HepG2 (cell line): ENCODE results near the gene SLC6A14. TPM values are rescaled to one million over a fixed set of nuclear protein-coding genes. Genes with fewer than 3 reads are reported as not detected.

Source experiments
- ERF ChIP-seq: IDR thresholded peaks from 2 replicates; pipeline ENCODE4 v1.6.1; 2018; ENCODE audit warnings: missing biosample characterization, missing genetic modification reagents
- HDAC1 ChIP-seq: sonication (generic); formaldehyde crosslinking; IDR thresholded peaks from 2 replicates; pipeline ENCODE4 v1.5.1; 2020; ENCODE audit warnings: mild to moderate bottlenecking, missing genetic modification reagents
- HMG20B ChIP-seq: conservative IDR thresholded peaks from 2 replicates; pipeline ENCODE4 v1.6.1; 2016; ENCODE audit warnings: missing genetic modification reagents, missing compliant biosample characterization
- ISL2 ChIP-seq: sonication (generic); formaldehyde crosslinking; IDR thresholded peaks from 2 replicates; pipeline ENCODE4 v1.5.0; 2020; ENCODE audit warnings: missing genetic modification reagents
- MATR3 ChIP-seq: sonication (generic); formaldehyde crosslinking; IDR thresholded peaks from 2 replicates; pipeline ENCODE4 v1.4.0; 2020; ENCODE audit warnings: missing genetic modification reagents
- NFIC ChIP-seq: IDR thresholded peaks from 2 replicates; pipeline ENCODE4 v1.6.1; 2012; ENCODE audit warnings: mild to moderate bottlenecking, low read length, inconsistent platforms
- POLR2A ChIP-seq, 2 experiments: IDR thresholded peaks; 2 replicates each; pipeline ENCODE4 v1.6.1; 2011; ENCODE audit warnings: low read depth in 2 of 2, low read length in 2 of 2, mild to moderate bottlenecking in 1 of 2, moderate library complexity in 1 of 2; ENCODE audit not compliant: insufficient read depth in 1 of 2
- POLR2AphosphoS5 ChIP-seq: IDR thresholded peaks from 2 replicates; pipeline ENCODE4 v1.6.1; 2012; ENCODE audit warnings: low read depth, low read length
- RAD51 ChIP-seq: fragments of 450-650 bp; IDR thresholded peaks from 2 replicates; pipeline ENCODE4 v1.6.1; 2016; ENCODE audit warnings: borderline replicate concordance
- RBM22 ChIP-seq: fragments of 200-400 bp; formaldehyde crosslinking; optimal IDR thresholded peaks from 2 replicates; pipeline ENCODE3; 2017; ENCODE audit warnings: mild to moderate bottlenecking, low read length, moderate library complexity
- SOX13 ChIP-seq, 3 experiments: fragments of 450-650 bp in 1 of 3; sonication (generic) in 1 of 3; formaldehyde crosslinking in 1 of 3; IDR thresholded peaks in 2 of 3; conservative IDR thresholded peaks in 1 of 3; 2 replicates each; pipeline versions ENCODE4 v1.5.0 to v1.6.1; 2016 to 2020; ENCODE audit warnings: antibody characterized with exemption in 1 of 3, mild to moderate bottlenecking in 1 of 3, missing compliant biosample characterization in 1 of 3, missing genetic modification reagents in 1 of 3, moderate library complexity in 1 of 3
- SRSF9 ChIP-seq: fragments of 200-400 bp; formaldehyde crosslinking; IDR thresholded peaks from 2 replicates; pipeline ENCODE4 v1.6.1; 2018; ENCODE audit warnings: borderline replicate concordance, mild to moderate bottlenecking, low read depth, low read length; ENCODE audit not compliant: insufficient read depth, poor library complexity, severe bottlenecking
- TBL1XR1 ChIP-seq: fragments of 150-350 bp; IDR thresholded peaks from 2 replicates; pipeline ENCODE4 v1.6.1; 2014; ENCODE audit warnings: borderline replicate concordance, low read length; ENCODE audit not compliant: partially characterized antibody
- ZEB1 ChIP-seq: IDR thresholded peaks from 2 replicates; pipeline ENCODE4 v1.6.1; 2012; ENCODE audit warnings: mild to moderate bottlenecking, low read depth, inconsistent platforms; ENCODE audit not compliant: insufficient replicate concordance
- ZKSCAN5 ChIP-seq: sonication (generic); formaldehyde crosslinking; IDR thresholded peaks from 2 replicates; pipeline ENCODE4 v1.5.1; 2020; ENCODE audit warnings: mild to moderate bottlenecking, missing genetic modification reagents
- ZNF326 ChIP-seq: sonication (generic); formaldehyde crosslinking; IDR thresholded peaks from 2 replicates; pipeline ENCODE4 v1.4.0; 2020; ENCODE audit warnings: missing genetic modification reagents, borderline replicate concordance
- ZNF747 ChIP-seq: sonication (generic); formaldehyde crosslinking; IDR thresholded peaks from 2 replicates; pipeline ENCODE4 v1.8.1; 2023; ENCODE audit warnings: missing genetic modification reagents, mild to moderate bottlenecking, borderline replicate concordance
- ZNF749 ChIP-seq: sonication (generic); formaldehyde crosslinking; IDR thresholded peaks from 2 replicates; pipeline ENCODE4 v1.8.0; 2022; ENCODE audit warnings: mild to moderate bottlenecking, missing genetic modification reagents, moderate library complexity, borderline replicate concordance
- polyA plus RNA-seq, 8 experiments: library from polyadenylated mRNA; depleted of rRNA in 3 of 8; stranded (reverse) in 7 of 8; unstranded in 1 of 8; fragments of >200 nt; fragmentation: Illumina TruSeq in 4 of 8; extraction: Trizol in 4 of 8; gene quantifications; 2 replicates each; pipeline versions ENCODE4 v1.2.1 to v1.2.3, GENCODE V29; 2011 to 2016; ENCODE audit warnings: low read depth in 4 of 8, missing spikeins in 1 of 8, mixed read lengths in 1 of 8; ENCODE audit not compliant: insufficient read depth in 1 of 8
- total RNA-seq, 5 experiments: library from RNA; depleted of rRNA; stranded (reverse); fragments of >200 nt; fragmentation: Illumina TruSeq; extraction: Trizol; gene quantifications; 2 replicates each; pipeline ENCODE4 v1.2.3, GENCODE V29; 2016; ENCODE audit warnings: low read depth in 1 of 5
- TF ChIP-seq, protein P1 (sequence below): sonication (generic); formaldehyde crosslinking; conservative IDR thresholded peaks from 2 replicates; pipeline ENCODE4 v1.8.0; 2022; ENCODE audit warnings: low read depth, missing genetic modification reagents
- TF ChIP-seq, protein P2 (sequence below): IDR thresholded peaks from 2 replicates; pipeline ENCODE4 v1.6.1; 2016; ENCODE audit warnings: mild to moderate bottlenecking
- TF ChIP-seq, protein P3 (sequence below): IDR thresholded peaks from 2 replicates; pipeline ENCODE4 v1.6.1; 2016; ENCODE audit warnings: low read depth, borderline replicate concordance
- TF ChIP-seq, protein P4 (sequence below): sonication (generic); formaldehyde crosslinking; IDR thresholded peaks from 2 replicates; pipeline ENCODE4 v1.4.0; 2020; ENCODE audit warnings: mild to moderate bottlenecking, missing genetic modification reagents
- TF ChIP-seq, protein P5 (sequence below): sonication (generic); formaldehyde crosslinking; IDR thresholded peaks from 2 replicates; pipeline ENCODE4 v1.5.0; 2020; ENCODE audit warnings: mild to moderate bottlenecking, missing genetic modification reagents

SLC6A14 gene
- total and polyA plus RNA-seq, 2 of the 13 experiments (the other 11 are each of a cell fraction or from before 2014, with no cell fraction given): 22.6 to 70.2 TPM

DNA sequence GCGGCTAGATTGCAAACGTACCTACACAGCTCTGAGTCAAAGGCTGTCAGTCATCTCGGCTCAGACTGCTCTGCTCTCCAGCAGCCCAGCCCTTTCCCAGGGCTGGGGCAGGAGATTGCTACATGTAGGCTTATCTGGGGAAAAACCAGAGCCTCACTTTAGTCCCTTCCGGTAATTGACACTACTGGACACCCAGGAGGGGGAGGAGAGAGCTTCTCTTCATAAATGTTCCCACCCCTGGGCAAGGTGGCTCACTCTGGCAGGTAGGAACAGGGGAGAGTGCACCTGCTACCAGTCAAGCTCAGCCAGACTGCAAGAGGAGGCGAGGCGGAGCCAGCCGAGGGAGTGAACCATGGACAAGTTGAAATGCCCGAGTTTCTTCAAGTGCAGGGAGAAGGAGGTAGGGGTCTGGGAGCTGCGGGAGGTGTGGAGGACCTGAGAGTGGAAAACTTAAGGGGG, at the start of gene SLC6A14 (continued):
- TF ChIP-seq ISL2 (CRISPR knock-in tag): no peak
- TF ChIP-seq, protein P1, sequence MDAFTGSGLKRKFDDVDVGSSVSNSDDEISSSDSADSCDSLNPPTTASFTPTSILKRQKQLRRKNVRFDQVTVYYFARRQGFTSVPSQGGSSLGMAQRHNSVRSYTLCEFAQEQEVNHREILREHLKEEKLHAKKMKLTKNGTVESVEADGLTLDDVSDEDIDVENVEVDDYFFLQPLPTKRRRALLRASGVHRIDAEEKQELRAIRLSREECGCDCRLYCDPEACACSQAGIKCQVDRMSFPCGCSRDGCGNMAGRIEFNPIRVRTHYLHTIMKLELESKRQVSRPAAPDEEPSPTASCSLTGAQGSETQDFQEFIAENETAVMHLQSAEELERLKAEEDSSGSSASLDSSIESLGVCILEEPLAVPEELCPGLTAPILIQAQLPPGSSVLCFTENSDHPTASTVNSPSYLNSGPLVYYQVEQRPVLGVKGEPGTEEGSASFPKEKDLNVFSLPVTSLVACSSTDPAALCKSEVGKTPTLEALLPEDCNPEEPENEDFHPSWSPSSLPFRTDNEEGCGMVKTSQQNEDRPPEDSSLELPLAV (CRISPR knock-in tag): no peak
- TF ChIP-seq HDAC1 (CRISPR knock-in tag): no peak
- no peak for TF ChIP-seq ZKSCAN5 (CRISPR knock-in tag)
- no peak for TF ChIP-seq ZNF749 (CRISPR knock-in tag)
- TF ChIP-seq, protein P2, sequence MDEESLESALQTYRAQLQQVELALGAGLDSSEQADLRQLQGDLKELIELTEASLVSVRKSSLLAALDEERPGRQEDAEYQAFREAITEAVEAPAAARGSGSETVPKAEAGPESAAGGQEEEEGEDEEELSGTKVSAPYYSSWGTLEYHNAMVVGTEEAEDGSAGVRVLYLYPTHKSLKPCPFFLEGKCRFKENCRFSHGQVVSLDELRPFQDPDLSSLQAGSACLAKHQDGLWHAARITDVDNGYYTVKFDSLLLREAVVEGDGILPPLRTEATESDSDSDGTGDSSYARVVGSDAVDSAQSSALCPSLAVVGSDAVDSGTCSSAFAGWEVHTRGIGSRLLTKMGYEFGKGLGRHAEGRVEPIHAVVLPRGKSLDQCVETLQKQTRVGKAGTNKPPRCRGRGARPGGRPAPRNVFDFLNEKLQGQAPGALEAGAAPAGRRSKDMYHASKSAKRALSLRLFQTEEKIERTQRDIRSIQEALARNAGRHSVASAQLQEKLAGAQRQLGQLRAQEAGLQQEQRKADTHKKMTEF (CRISPR knock-in tag): no peak
- no peak for TF ChIP-seq ERF
- no peak for TF ChIP-seq RBM22
- peak; percentile 54; the same call in 1 of the 2 replicates for TF ChIP-seq POLR2AphosphoS5
- no peak for TF ChIP-seq NFIC
- TF ChIP-seq POLR2A (IDR thresholded peaks at IDR 0.05; ENCODE audit: insufficient read depth in 1 of 2, low read depth in 2 of 2, low read length in 2 of 2): peak; percentile 38 to 77; a peak in 3 of 4 replicates
- no peak for TF ChIP-seq ZNF747 (CRISPR knock-in tag)
- TF ChIP-seq TBL1XR1: no peak
- no peak for TF ChIP-seq HMG20B (CRISPR knock-in tag)
- TF ChIP-seq ZEB1: peak; percentile 72
- no peak for TF ChIP-seq SRSF9
- no peak for TF ChIP-seq MATR3 (CRISPR knock-in tag)
- TF ChIP-seq, protein P3, sequence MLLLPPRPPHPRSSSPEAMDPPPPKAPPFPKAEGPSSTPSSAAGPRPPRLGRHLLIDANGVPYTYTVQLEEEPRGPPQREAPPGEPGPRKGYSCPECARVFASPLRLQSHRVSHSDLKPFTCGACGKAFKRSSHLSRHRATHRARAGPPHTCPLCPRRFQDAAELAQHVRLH (CRISPR knock-in tag): no peak
- no peak for TF ChIP-seq RAD51
- TF ChIP-seq, protein P4, sequence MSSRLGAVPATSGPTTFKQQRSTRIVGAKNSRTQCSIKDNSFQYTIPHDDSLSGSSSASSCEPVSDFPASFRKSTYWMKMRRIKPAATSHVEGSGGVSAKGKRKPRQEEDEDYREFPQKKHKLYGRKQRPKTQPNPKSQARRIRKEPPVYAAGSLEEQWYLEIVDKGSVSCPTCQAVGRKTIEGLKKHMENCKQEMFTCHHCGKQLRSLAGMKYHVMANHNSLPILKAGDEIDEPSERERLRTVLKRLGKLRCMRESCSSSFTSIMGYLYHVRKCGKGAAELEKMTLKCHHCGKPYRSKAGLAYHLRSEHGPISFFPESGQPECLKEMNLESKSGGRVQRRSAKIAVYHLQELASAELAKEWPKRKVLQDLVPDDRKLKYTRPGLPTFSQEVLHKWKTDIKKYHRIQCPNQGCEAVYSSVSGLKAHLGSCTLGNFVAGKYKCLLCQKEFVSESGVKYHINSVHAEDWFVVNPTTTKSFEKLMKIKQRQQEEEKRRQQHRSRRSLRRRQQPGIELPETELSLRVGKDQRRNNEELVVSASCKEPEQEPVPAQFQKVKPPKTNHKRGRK (CRISPR knock-in tag): no peak
- no peak for TF ChIP-seq SOX13 (IDR thresholded peaks at IDR 0.05)
- TF ChIP-seq SOX13 (CRISPR knock-in tag; conservative IDR thresholded peaks at IDR 0.05 in 1 of 2, IDR thresholded peaks at IDR 0.05 in 1 of 2): peak in 1 of 2 experiments; percentile 32; a peak in 1 of 4 replicates
- no peak for TF ChIP-seq ZNF326
- TF ChIP-seq, protein P5, sequence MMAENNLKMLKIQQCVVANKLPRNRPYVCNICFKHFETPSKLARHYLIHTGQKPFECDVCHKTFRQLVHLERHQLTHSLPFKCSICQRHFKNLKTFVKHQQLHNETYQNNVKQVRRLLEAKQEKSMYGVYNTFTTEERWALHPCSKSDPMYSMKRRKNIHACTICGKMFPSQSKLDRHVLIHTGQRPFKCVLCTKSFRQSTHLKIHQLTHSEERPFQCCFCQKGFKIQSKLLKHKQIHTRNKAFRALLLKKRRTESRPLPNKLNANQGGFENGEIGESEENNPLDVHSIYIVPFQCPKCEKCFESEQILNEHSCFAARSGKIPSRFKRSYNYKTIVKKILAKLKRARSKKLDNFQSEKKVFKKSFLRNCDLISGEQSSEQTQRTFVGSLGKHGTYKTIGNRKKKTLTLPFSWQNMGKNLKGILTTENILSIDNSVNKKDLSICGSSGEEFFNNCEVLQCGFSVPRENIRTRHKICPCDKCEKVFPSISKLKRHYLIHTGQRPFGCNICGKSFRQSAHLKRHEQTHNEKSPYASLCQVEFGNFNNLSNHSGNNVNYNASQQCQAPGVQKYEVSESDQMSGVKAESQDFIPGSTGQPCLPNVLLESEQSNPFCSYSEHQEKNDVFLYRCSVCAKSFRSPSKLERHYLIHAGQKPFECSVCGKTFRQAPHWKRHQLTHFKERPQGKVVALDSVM: no peak
